ENCODE results near the gene MBNL2.

- TF ChIP-seq CTCF (IDR thresholded peaks at IDR 0.05) (no peak), POLR2A (IDR thresholded peaks at IDR 0.05) (no peak)
Measured at GRCh38 chr13:97223037-97223710, 1.0 kb downstream of the MBNL2 start.
